ENCODE results near the gene CD160. TPM values are rescaled to one million over a fixed set of nuclear protein-coding genes. Genes with fewer than 3 reads are reported as not detected.
A peak's percentile ranks its signal among the peaks of the same experiment; 100 is the strongest.

CD160 gene
- total and polyA plus RNA-seq, 2 of the 13 experiments (the other 11 are each of a cell fraction or from before 2014, with no cell fraction given), result 0.09 TPM; not detected in 1

GRCh38 chr1:145708063-145708462, 11.2 kb upstream of the CD160 start (continued):
- no peak for TF ChIP-seq GLI4 (CRISPR knock-in tag; IDR thresholded peaks at IDR 0.05; ENCODE audit: borderline replicate concordance)
- TF ChIP-seq KLF6 (CRISPR knock-in tag; IDR thresholded peaks at IDR 0.05), result no peak

DNA sequence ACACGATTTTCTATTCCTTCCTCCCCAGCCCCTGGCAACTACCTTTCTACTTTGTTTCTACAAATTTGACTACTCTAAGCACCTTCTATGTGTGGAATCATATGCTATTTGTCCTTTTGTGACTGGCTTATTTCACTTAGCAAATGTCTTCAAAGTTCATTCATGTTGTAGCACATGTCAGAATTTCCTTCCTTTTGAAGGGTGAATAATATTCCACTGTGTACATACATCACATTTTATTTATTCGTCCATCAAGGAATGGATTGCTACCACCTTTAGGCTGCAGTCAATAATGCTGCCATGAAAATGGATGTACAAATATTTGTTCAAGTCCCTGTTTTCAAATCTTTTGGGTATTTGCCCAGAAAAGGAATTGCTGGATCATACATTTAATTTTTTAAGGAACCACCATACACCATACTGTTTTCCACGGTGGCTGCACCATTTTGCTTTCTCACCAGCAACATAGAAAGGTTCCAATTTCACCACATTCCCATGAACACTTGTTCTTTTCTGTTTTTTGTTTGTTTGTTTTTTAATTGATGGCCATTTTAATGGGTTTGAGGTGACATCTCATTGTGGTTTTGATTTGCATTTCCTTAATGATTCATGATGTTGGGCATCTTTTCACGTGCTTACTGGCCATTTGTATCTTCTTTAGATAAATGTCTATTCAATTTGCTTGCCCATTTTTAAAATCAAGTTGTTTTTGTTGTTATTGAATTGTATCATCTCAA, 8.8 kb upstream of the CD160 start:
- Histone ChIP-seq H3K9me3 (ENCODE audit: low read length) (no peaks in the 10 kb centered on the region), H3K27ac (ENCODE audit: extremely low read length, insufficient read depth, low read length) (peak overlapping the region; percentile 75), H3K79me2 (ENCODE audit: insufficient read depth, low read length) (peaks cover 7% of the 10 kb centered on the region), H2AFZ (ENCODE audit: low read length) (no peak overlapping the region), H3K4me1 (ENCODE audit: insufficient read depth, low read length) (peaks cover 98% of the 10 kb centered on the region), H3K36me3 (replicated peaks in 1 of 2; ENCODE audit: control insufficient read depth in 1 of 2, insufficient read depth in 2 of 2, low read length in 2 of 2) (no peaks in the 10 kb centered on the region), H3K4me3 (replicated peaks in 1 of 3; ENCODE audit: insufficient read depth in 1 of 3, low read depth in 2 of 3, low read length in 3 of 3) (no peak overlapping the region), H3K9ac (ENCODE audit: insufficient read depth, low read depth, low read length) (no peak overlapping the region), H3K4me2 (ENCODE audit: low read depth, low read length) (peak overlapping the region; percentile 69), H3K27me3 (ENCODE audit: control insufficient read depth in 1 of 2, insufficient read depth in 2 of 2, low read length in 2 of 2) (no peaks in the 10 kb centered on the region), H4K20me1 (ENCODE audit: insufficient read depth, low read length) (no peaks in the 10 kb centered on the region)
- CTCF ChIA-PET (ENCODE audit: low intra/inter-chr PET ratio, low total read pairs), result no interaction called here
- DNase-seq (ENCODE audit: low spot score), result no peak
- no TSS peak for BruUV-seq (replicated peaks)
- no peak for ATAC-seq
- 0 out of 2 replicates have a peak, but pooled peaks have one; percentile 9 for TF ChIP-seq ZKSCAN8 (CRISPR knock-in tag; IDR thresholded peaks at IDR 0.05; ENCODE audit: borderline replicate concordance)
- peak; percentile 63 for TF ChIP-seq RCOR2 (CRISPR knock-in tag; IDR thresholded peaks at IDR 0.05)
- no peak for TF ChIP-seq ARID5B (CRISPR knock-in tag; IDR thresholded peaks at IDR 0.05)
- TF ChIP-seq TBL1XR1 (IDR thresholded peaks at IDR 0.05; ENCODE audit: borderline replicate concordance, low read length, partially characterized antibody), result no peak
- TF ChIP-seq, protein P1, sequence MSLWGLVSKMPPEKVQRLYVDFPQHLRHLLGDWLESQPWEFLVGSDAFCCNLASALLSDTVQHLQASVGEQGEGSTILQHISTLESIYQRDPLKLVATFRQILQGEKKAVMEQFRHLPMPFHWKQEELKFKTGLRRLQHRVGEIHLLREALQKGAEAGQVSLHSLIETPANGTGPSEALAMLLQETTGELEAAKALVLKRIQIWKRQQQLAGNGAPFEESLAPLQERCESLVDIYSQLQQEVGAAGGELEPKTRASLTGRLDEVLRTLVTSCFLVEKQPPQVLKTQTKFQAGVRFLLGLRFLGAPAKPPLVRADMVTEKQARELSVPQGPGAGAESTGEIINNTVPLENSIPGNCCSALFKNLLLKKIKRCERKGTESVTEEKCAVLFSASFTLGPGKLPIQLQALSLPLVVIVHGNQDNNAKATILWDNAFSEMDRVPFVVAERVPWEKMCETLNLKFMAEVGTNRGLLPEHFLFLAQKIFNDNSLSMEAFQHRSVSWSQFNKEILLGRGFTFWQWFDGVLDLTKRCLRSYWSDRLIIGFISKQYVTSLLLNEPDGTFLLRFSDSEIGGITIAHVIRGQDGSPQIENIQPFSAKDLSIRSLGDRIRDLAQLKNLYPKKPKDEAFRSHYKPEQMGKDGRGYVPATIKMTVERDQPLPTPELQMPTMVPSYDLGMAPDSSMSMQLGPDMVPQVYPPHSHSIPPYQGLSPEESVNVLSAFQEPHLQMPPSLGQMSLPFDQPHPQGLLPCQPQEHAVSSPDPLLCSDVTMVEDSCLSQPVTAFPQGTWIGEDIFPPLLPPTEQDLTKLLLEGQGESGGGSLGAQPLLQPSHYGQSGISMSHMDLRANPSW (CRISPR knock-in tag; IDR thresholded peaks at IDR 0.05; ENCODE audit: borderline replicate concordance), result no peak
- no peak for TF ChIP-seq ZHX1 (CRISPR knock-in tag; IDR thresholded peaks at IDR 0.05; ENCODE audit: low read depth)
- 0 out of 2 replicates have a peak, but pooled peaks have one; percentile 22 for TF ChIP-seq GATAD2A (CRISPR knock-in tag; IDR thresholded peaks at IDR 0.05)
- 0 out of 2 replicates have a peak, but pooled peaks have one; percentile 10 for TF ChIP-seq FOXA3 (CRISPR knock-in tag; IDR thresholded peaks at IDR 0.05)
- 0 out of 2 replicates have a peak, but pooled peaks have one; percentile 15 for TF ChIP-seq HNF4A (CRISPR knock-in tag; IDR thresholded peaks at IDR 0.05)
- POLR2A ChIA-PET, result interaction anchor here (0.7 to 4.3 kb wide), 6 partner anchors 8 to 254 kb away, joined by 3 to 45 read pairs (median 6); partner anchors contain the start of genes ANKRD34A, POLR3C, POLR3GL and RNF115
- no peak for FAIRE-seq
- intact Hi-C loops (cut with micrococcal nuclease; ENCODE audit: unreplicated experiment), result no loop called here
- in situ Hi-C loops (cut with HindIII; ENCODE audit: extremely low pct_ligation_motif_present, low pct_unique_long_range_greater_than_20kb), result no loop called here
- 55% methylated on average over 4 of the region's 4 CpGs for WGBS (ENCODE audit: low lambda C conversion rate)
